Endothelial cell (in vitro differentiated cells): ENCODE results near the gene NEK4. TPM values are rescaled to one million over a fixed set of nuclear protein-coding genes. Genes with fewer than 3 reads are reported as not detected.

Experiments
- DNase-seq: peaks from one replicate; pipeline ENCODE4 v3.0.0; 2021; ENCODE audit warnings: low spot score
- H3K27ac Mint-ChIP-seq: one replicate; pipeline ENCODE4 v1.8.0; 2021; ENCODE audit warnings: mixed read lengths, inconsistent platforms; ENCODE audit not compliant: unreplicated experiment
- H3K27me3 Mint-ChIP-seq: one replicate; pipeline ENCODE4 v1.8.0; 2021; ENCODE audit warnings: mild to moderate bottlenecking, moderate library complexity, mixed read lengths, inconsistent platforms; ENCODE audit not compliant: unreplicated experiment
- H3K36me3 Mint-ChIP-seq: one replicate; pipeline ENCODE4 v1.8.0; 2021; ENCODE audit warnings: mild to moderate bottlenecking, low read depth, mixed read lengths, inconsistent platforms; ENCODE audit not compliant: unreplicated experiment
- H3K4me1 Mint-ChIP-seq: one replicate; pipeline ENCODE4 v1.8.0; 2021; ENCODE audit warnings: mild to moderate bottlenecking, mixed read lengths, inconsistent platforms; ENCODE audit not compliant: unreplicated experiment
- H3K4me3 Mint-ChIP-seq: one replicate; pipeline ENCODE4 v1.8.0; 2021; ENCODE audit warnings: mild to moderate bottlenecking, mixed read lengths, inconsistent platforms; ENCODE audit not compliant: unreplicated experiment
- H3K9me3 Mint-ChIP-seq: one replicate; pipeline ENCODE4 v1.8.0; 2021; ENCODE audit warnings: mixed read lengths, inconsistent platforms; ENCODE audit not compliant: unreplicated experiment
- total RNA-seq: library from RNA; stranded (reverse); fragmentation: NEBNext Ultra II Directional; extraction: Animal tissue kit (Norgen Biotek cat#: 25700); gene quantifications from one replicate; pipeline ENCODE4 v1.2.1, GENCODE V29; 2021; ENCODE audit not compliant: unreplicated experiment
- TF ChIP-seq, protein P1 (sequence below): fragments of 200-600 bp; sonication (generic); IDR thresholded peaks from one replicate; pipeline ENCODE4 v1.5.0; 2021; ENCODE audit warnings: antibody characterized with exemption; ENCODE audit not compliant: unreplicated experiment

NEK4 gene
- total RNA-seq, 1 donor from 2014 or later = 16.9 TPM

DNA sequence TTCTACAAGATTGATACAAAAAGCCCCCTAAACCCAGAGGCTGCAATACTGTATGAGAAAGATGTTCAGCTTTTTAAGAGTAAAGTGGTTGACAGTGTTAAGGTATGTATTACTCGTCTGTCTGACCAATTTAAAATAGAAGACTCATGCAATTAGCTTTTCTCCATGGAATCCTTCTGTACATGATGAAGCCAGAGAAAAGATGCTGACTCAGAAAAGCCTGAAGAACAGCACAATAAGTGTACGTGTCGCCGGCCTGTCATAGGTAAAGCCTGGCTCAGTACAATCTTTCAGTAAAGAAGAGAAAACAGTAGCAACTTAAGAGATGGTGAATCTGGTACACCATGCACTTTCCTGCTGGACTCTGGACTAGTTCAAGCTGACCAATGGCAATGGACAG, 16.4 kb downstream of the NEK4 start:
- Mint-ChIP-seq H3K27me3 (no peaks in the 10 kb centered on the region), H3K9me3 (no peaks in the 10 kb centered on the region), H3K36me3 (peaks cover 14% of the 10 kb centered on the region), H3K4me3 (no peak overlapping the region), H3K4me1 (no peaks in the 10 kb centered on the region), H3K27ac (no peak overlapping the region)
- TF ChIP-seq, protein P1, sequence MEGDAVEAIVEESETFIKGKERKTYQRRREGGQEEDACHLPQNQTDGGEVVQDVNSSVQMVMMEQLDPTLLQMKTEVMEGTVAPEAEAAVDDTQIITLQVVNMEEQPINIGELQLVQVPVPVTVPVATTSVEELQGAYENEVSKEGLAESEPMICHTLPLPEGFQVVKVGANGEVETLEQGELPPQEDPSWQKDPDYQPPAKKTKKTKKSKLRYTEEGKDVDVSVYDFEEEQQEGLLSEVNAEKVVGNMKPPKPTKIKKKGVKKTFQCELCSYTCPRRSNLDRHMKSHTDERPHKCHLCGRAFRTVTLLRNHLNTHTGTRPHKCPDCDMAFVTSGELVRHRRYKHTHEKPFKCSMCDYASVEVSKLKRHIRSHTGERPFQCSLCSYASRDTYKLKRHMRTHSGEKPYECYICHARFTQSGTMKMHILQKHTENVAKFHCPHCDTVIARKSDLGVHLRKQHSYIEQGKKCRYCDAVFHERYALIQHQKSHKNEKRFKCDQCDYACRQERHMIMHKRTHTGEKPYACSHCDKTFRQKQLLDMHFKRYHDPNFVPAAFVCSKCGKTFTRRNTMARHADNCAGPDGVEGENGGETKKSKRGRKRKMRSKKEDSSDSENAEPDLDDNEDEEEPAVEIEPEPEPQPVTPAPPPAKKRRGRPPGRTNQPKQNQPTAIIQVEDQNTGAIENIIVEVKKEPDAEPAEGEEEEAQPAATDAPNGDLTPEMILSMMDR = no peak
- no peak for DNase-seq

DNA sequence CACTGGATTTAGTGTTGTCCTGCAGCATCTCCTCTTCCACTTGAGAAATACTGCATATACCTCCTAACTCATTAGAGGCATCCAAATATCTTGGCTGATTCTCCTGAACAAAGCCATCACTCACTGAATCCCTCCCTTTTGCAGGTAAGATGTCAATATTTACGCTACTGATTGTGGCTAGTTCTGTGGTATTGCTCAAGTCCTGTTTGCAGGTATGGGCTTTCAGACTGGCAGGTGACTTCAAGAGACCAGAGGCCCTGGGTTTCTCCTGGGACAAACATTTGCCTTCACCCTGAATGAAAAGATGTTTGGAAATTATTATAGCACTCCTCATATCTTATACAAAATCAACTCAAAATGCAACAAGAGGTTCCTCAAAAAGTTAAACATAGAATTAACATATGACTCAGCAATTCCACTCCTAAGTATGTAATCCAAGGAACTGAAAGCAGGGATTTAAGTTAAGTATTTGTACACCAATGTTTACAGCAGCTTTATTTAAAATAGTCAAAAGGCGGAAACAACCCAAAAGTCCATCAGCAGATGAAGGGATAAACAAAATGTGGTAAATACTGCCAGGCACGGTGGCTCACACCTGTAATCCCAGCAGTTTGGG, 18.6 kb downstream of the NEK4 start:
- Mint-ChIP-seq H3K4me1 (no peaks in the 10 kb centered on the region), H3K36me3 (peaks cover 14% of the 10 kb centered on the region), H3K4me3 (no peak overlapping the region), H3K9me3 (no peaks in the 10 kb centered on the region), H3K27ac (no peak overlapping the region), H3K27me3 (no peaks in the 10 kb centered on the region)
- TF ChIP-seq, protein P1 = no peak
- no peak for DNase-seq

DNA sequence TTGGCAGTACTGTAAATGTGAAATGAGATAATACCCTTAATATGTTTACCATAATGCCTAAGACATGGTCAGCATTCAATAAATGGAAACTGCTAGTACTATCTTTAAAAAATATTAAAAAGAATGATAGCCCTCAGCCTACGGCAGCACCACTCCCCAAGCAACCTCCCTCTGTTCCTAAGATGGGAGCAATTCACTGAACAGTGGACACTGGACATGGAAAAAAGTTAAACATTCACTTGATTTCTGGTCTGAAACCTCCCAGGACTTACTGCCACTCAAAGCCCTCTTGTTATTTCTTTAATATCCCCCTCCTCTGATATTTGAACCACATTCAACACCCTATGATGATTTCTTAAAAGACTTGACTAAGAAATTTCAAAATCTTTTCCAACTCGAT, 27.0 kb downstream of the NEK4 start:
- H3K9me3 Mint-ChIP-seq = no peaks in the 10 kb centered on the region
- no peaks in the 10 kb centered on the region for H3K4me1 Mint-ChIP-seq
- H3K27me3 Mint-ChIP-seq = no peaks in the 10 kb centered on the region
- TF ChIP-seq, protein P1 = no peak
- H3K4me3 Mint-ChIP-seq = no peak overlapping the region
- peaks cover 50% of the 10 kb centered on the region for H3K36me3 Mint-ChIP-seq
- no peak overlapping the region for H3K27ac Mint-ChIP-seq
- no peak for DNase-seq

DNA sequence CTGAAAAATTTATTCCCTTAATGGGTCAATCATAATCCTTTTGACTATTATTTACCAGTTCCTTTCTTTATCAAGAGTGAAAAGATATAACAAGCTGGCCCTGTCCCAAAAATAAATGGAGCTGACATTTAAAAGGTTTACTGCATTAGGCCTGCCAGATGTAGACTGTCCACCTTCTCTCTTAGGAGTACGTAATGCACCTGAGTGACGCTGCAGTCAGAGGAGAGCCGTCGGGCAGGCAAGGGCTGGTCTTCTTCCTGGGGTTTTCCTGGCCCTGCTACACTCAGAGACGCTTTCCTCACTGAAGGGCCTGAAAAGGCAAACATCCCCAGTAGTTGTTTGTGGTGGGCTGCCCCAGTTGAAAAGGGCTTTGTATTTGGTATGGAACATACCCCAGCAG, 27.6 kb downstream of the NEK4 start:
- Mint-ChIP-seq H3K27ac (no peak overlapping the region), H3K4me3 (no peak overlapping the region), H3K27me3 (no peaks in the 10 kb centered on the region), H3K9me3 (no peaks in the 10 kb centered on the region), H3K4me1 (no peaks in the 10 kb centered on the region), H3K36me3 (peaks cover 45% of the 10 kb centered on the region)
- TF ChIP-seq, protein P1 = no peak
- no peak for DNase-seq

DNA sequence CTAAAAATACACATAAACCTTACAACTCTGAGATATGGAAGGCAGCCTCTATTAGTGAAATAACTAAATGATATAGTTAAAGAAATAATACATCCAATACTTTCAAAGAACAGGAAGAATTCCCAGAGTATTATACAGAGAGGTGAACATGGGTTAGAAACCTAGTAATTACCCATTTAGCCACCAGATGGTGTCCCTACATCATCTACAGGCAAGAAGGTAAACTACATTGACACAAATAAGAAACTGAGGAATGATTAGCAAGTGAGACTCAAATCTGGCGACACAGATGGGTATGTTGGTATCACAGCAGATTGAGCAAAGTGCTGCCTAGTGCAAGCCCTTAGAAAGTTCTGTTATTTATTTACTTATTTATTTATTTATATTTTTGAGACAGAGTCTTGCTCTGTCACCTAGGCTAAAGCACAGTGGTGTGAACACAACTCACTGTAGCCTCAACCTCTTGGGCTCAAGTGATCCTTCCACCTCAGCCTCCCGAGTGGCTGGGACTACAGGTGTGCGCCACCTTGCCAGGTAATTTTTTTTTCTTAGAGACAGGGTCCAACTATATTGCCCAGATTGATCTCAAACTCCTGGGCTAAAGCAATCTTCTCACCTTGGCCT, 28.2 kb downstream of the NEK4 start:
- TF ChIP-seq, protein P1 = peak; percentile 42
- no peak for DNase-seq
- no peaks in the 10 kb centered on the region for H3K4me1 Mint-ChIP-seq
- H3K4me3 Mint-ChIP-seq = no peak overlapping the region
- no peaks in the 10 kb centered on the region for H3K27me3 Mint-ChIP-seq
- H3K9me3 Mint-ChIP-seq = no peaks in the 10 kb centered on the region
- H3K36me3 Mint-ChIP-seq = peaks cover 45% of the 10 kb centered on the region
- no peak overlapping the region for H3K27ac Mint-ChIP-seq
